ENCODE data around the gene PRR14L. TPM values are rescaled to one million over a fixed set of nuclear protein-coding genes. Genes with fewer than 3 reads are reported as not detected.

Gene PRR14L
- total and polyA plus RNA-seq, 2 of the 13 experiments (the other 11 are each of a cell fraction or from before 2014, with no cell fraction given): 6.6 to 16.5 TPM

GRCh38 chr22:31753634-31754501 lies 3.9 kb upstream of the PRR14L start, which contains the start of gene DEPDC5 (continued):
- TF ChIP-seq ZNF562 (CRISPR knock-in tag; IDR thresholded peaks at IDR 0.05; ENCODE audit: borderline replicate concordance): no peak
- TF ChIP-seq ZNF775 (CRISPR knock-in tag; IDR thresholded peaks at IDR 0.05; ENCODE audit: borderline replicate concordance): no peak
- TF ChIP-seq DNMT3B (CRISPR knock-in tag; conservative IDR thresholded peaks at IDR 0.05): no peak; the same call in 1 of the 2 replicates
- no peak for TF ChIP-seq ZNF382 (CRISPR knock-in tag; IDR thresholded peaks at IDR 0.05; ENCODE audit: borderline replicate concordance)
- no peak for TF ChIP-seq ZBTB21 (CRISPR knock-in tag; IDR thresholded peaks at IDR 0.05)
- no peak for TF ChIP-seq HNF4G (IDR thresholded peaks at IDR 0.05; ENCODE audit: borderline replicate concordance, low read depth, low read length)
- TF ChIP-seq HNF4G (CRISPR knock-in tag; IDR thresholded peaks at IDR 0.05; ENCODE audit: borderline replicate concordance, low read depth): no peak
- TF ChIP-seq MAX (IDR thresholded peaks at IDR 0.05): no peak; the same call in none of the 2 replicates
- no peak; the same call in 1 of the 2 replicates for TF ChIP-seq KDM3A (CRISPR knock-in tag; IDR thresholded peaks at IDR 0.05; ENCODE audit: low read depth)
- no peak for TF ChIP-seq TFE3 (CRISPR knock-in tag; IDR thresholded peaks at IDR 0.05)
- TF ChIP-seq STAT5B (CRISPR knock-in tag; IDR thresholded peaks at IDR 0.05): no peak
- peak; percentile 100 for TF ChIP-seq ZNF768 (CRISPR knock-in tag; IDR thresholded peaks at IDR 0.05)
- no peak for TF ChIP-seq THAP8 (CRISPR knock-in tag; IDR thresholded peaks at IDR 0.05; ENCODE audit: borderline replicate concordance)
- TF ChIP-seq MAFK (conservative IDR thresholded peaks at IDR 0.05 in 1 of 2, IDR thresholded peaks at IDR 0.05 in 1 of 2; ENCODE audit: low read length in 2 of 2): no peak
- TF ChIP-seq MTA1 (CRISPR knock-in tag; IDR thresholded peaks at IDR 0.05; ENCODE audit: borderline replicate concordance): no peak
- TF ChIP-seq HOXD1 (CRISPR knock-in tag; IDR thresholded peaks at IDR 0.05): no peak
- no peak for TF ChIP-seq LCORL (IDR thresholded peaks at IDR 0.05)
- peak; percentile 19; the same call in 1 of the 2 replicates for TF ChIP-seq LCORL (CRISPR knock-in tag; IDR thresholded peaks at IDR 0.05)
- peak; percentile 78 for TF ChIP-seq ASH2L (IDR thresholded peaks at IDR 0.05; ENCODE audit: insufficient read length, low read depth, low read length)
- peak; percentile 49; the same call in 1 of the 2 replicates for TF ChIP-seq ZNF510 (CRISPR knock-in tag; IDR thresholded peaks at IDR 0.05; ENCODE audit: low read depth)
- TF ChIP-seq PRDM10 (CRISPR knock-in tag; IDR thresholded peaks at IDR 0.05; ENCODE audit: low read depth): no peak
- TF ChIP-seq GATA4 (IDR thresholded peaks at IDR 0.05; ENCODE audit: borderline replicate concordance, low read depth): peak; percentile 69; the same call in 1 of the 2 replicates
- TF ChIP-seq ZNF235 (CRISPR knock-in tag; IDR thresholded peaks at IDR 0.05; ENCODE audit: borderline replicate concordance): no peak

Data from HepG2 (cell line).